HFFc6 (cell line): ENCODE data around the gene MAP3K7. TPM values are rescaled to one million over a fixed set of nuclear protein-coding genes. Genes with fewer than 3 reads are reported as not detected.

Experiments
- DNase-seq: peaks from one replicate; pipeline ENCODE4 v3.0.0-alpha.2; 2018
- H3K27ac Mint-ChIP-seq: 2 replicates; pipeline ENCODE4 v1.8.0; 2020; ENCODE audit warnings: mild to moderate bottlenecking, mixed read lengths
- H3K27me3 Mint-ChIP-seq: 2 replicates; pipeline ENCODE4 v1.8.0; 2021; ENCODE audit warnings: mild to moderate bottlenecking, moderate library complexity, mixed read lengths; ENCODE audit not compliant: insufficient read depth
- H3K36me3 Mint-ChIP-seq: 2 replicates; pipeline ENCODE4 v1.8.0; 2021; ENCODE audit warnings: low read depth, mixed read lengths
- H3K4me1 Mint-ChIP-seq: 2 replicates; pipeline ENCODE4 v1.8.0; 2020; ENCODE audit warnings: low read depth, mixed read lengths
- H3K4me3 Mint-ChIP-seq: 2 replicates; pipeline ENCODE4 v1.8.0; 2020; ENCODE audit warnings: mild to moderate bottlenecking, moderate library complexity, mixed read lengths
- H3K9me3 Mint-ChIP-seq: 2 replicates; pipeline ENCODE4 v1.8.0; 2020; ENCODE audit warnings: mild to moderate bottlenecking, mixed read lengths
- CTCF ChIP-seq: fragments of 200-600 bp; sonication (generic); IDR thresholded peaks from 2 replicates; pipeline ENCODE4 v1.5.0; 2021; ENCODE audit warnings: antibody characterized with exemption, mild to moderate bottlenecking
- total RNA-seq, 6 experiments: library from RNA; stranded (reverse); fragmentation: NEBNext Ultra II Directional; extraction: Animal tissue kit (Norgen Biotek cat#: 25700); gene quantifications; 2 replicates in 1 of 6; 3 replicates in 5 of 6; pipeline ENCODE4 v1.2.3, GENCODE V29; 2021

MAP3K7 gene
- total RNA-seq, 6 experiments from 2014 or later = 27.9 to 35.4 (median 32.1) TPM

GRCh38 chr6:90599151-90599550 is 12.3 kb upstream of the MAP3K7 start:
- no peaks in the 10 kb centered on the region for H3K36me3 Mint-ChIP-seq
- DNase-seq = no peak
- TF ChIP-seq CTCF = no peak
- H3K4me1 Mint-ChIP-seq = no peaks in the 10 kb centered on the region
- no peaks in the 10 kb centered on the region for H3K9me3 Mint-ChIP-seq
- no peak overlapping the region for H3K27ac Mint-ChIP-seq
- peaks cover 10% of the 10 kb centered on the region; the same call in 1 of the 2 replicates for H3K27me3 Mint-ChIP-seq
- H3K4me3 Mint-ChIP-seq = no peak overlapping the region

DNA sequence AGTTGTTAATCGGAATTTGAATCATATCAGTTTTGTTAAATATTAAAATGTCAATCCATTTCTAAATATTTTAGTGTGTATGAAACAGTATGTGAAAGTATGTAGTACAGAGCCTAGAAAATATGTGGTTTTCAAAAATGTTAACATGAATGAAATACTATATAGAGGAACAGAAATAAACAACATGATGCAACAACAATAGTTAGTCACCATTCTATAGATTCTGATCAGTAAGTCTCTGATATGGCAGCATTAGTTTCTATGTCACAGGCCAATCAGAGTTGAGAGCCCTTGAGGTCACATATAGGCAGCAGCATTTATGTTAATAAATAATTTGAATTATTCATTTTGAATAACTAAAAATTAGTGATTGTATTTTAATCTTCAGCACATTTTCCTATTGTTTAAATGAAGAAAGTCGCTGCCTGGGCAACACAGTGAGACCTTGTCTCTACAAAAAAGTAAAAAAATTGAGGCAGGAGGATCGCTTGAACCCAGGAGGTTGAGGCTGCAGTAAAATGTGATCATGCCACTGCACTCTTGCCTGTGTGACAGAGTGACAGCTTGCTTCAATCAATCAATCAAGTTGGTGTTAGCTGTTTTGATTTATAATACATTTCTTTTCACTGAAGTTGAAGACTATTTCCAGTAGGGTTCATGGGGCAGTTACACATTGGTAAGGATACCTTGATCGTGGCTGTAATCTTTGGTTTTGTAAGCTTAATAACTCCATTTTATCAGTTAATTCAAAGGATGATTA is 11.5 kb upstream of the MAP3K7 start:
- no peak for TF ChIP-seq CTCF
- DNase-seq = no peak
- no peaks in the 10 kb centered on the region for H3K9me3 Mint-ChIP-seq
- H3K4me1 Mint-ChIP-seq = no peaks in the 10 kb centered on the region
- H3K4me3 Mint-ChIP-seq = no peak overlapping the region
- no peaks in the 10 kb centered on the region for H3K36me3 Mint-ChIP-seq
- no peak overlapping the region for H3K27ac Mint-ChIP-seq
- peaks cover 10% of the 10 kb centered on the region; the same call in 1 of the 2 replicates for H3K27me3 Mint-ChIP-seq

DNA sequence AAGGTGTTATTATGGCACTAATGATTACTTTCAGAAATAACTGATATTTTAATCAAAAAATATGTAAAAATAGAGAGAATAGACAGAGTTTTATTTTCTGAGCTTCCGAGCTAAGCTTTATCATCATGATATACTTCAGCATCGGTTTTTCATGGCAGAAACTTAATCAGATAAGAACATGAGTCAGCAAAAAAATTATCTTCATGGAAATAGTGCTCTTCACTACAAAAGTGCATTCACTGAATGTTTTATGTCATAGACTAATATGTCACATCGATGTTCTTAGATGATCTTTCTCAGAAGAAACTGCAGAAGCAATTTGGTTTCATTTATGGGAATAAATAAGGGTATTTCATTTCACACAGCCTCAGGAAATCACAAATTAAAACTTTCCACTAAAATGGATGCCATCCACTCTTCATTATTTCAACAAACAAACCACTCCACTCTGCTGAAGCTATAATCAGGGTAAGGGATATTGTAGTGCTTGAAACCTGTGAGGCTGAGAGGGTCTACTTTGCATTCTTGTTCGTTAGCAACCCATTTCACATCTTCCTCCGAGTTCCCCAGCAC is 10.2 kb upstream of the MAP3K7 start:
- Mint-ChIP-seq H3K9me3 (no peaks in the 10 kb centered on the region), H3K36me3 (no peaks in the 10 kb centered on the region), H3K4me1 (no peaks in the 10 kb centered on the region), H3K27ac (no peak overlapping the region), H3K27me3 (peaks cover 10% of the 10 kb centered on the region; the same call in 1 of the 2 replicates), H3K4me3 (no peak overlapping the region)
- DNase-seq = no peak
- no peak for TF ChIP-seq CTCF

DNA sequence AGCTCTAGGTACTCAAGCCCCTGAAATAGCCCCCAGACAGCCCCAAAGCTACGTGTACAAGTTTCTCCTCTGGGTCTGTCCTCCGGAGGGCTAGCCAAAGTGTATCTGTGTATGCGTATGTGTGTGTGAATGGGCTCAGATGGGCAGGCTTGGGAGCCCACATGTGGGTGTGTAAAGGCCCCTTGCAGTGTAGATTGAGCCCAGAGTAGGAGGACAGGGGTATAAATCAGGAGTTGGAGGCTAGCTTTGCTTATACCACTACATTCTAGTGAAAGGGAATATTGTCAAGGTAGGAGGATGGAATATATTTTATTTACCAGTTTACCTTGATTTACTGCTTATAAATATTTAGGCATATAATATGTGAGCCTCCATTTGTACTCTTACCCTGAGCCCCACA is 9.0 kb upstream of the MAP3K7 start:
- Mint-ChIP-seq H3K27me3 (peaks cover 9% of the 10 kb centered on the region; the same call in 1 of the 2 replicates), H3K27ac (no peak overlapping the region)

DNA sequence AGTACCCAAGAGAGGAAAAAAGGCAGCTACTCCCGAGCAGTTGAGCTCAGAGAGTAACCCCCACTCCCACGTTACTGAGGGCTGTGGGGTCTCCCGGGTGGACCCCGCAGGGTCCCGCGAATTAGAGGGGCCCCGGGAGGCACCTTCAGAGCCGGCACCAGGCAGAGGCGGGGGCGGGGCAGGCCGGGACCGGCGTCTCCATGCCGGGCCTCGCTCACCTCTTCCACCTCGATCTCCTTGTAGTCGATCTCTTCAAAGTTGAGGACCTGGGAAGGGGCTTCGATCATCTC is 381 bp downstream of the MAP3K7 start:
- peaks cover 5% of the 10 kb centered on the region; the same call in 1 of the 2 replicates for H3K36me3 Mint-ChIP-seq
- no peaks in the 10 kb centered on the region for H3K9me3 Mint-ChIP-seq
- DNase-seq = no peak
- peak overlapping the region; percentile 99 for H3K4me3 Mint-ChIP-seq
- peak overlapping the region; percentile 98 for H3K27ac Mint-ChIP-seq
- peaks cover 4% of the 10 kb centered on the region for H3K27me3 Mint-ChIP-seq
- no peak for TF ChIP-seq CTCF
- peaks cover 57% of the 10 kb centered on the region for H3K4me1 Mint-ChIP-seq

More for the DNA sequence above, 9.0 kb upstream of the MAP3K7 start:
- Mint-ChIP-seq H3K4me1 (no peaks in the 10 kb centered on the region), H3K9me3 (no peaks in the 10 kb centered on the region), H3K36me3 (no peaks in the 10 kb centered on the region), H3K4me3 (no peak overlapping the region)
- DNase-seq = no peak
- TF ChIP-seq CTCF = no peak
